Parathyroid adenoma (tissue), 2 donors: ENCODE results near the gene RFLNA.

Source experiments
- H2AFZ ChIP-seq: fragments of 300-600 bp; sonication (generic); one replicate; pipeline ENCODE4 v1.7.0; 2017; ENCODE audit warnings: antibody characterized with exemption, mild to moderate bottlenecking
- H3K27ac ChIP-seq: fragments of 300-600 bp; sonication (generic); one replicate; pipeline ENCODE4 v1.7.0; 2017
- H3K27me3 ChIP-seq: fragments of 300-600 bp; sonication (generic); one replicate; pipeline ENCODE4 v1.7.0; 2017; ENCODE audit warnings: low read length; ENCODE audit not compliant: control insufficient read depth, insufficient read depth
- H3K36me3 ChIP-seq: fragments of 300-600 bp; sonication (generic); one replicate; pipeline ENCODE4 v1.7.0; 2017; ENCODE audit warnings: low read length; ENCODE audit not compliant: control insufficient read depth, insufficient read depth
- H3K4me1 ChIP-seq: fragments of 300-600 bp; sonication (generic); one replicate; pipeline ENCODE4 v1.7.0; 2017; ENCODE audit warnings: control low read depth
- H3K4me2 ChIP-seq: fragments of 300-600 bp; sonication (generic); one replicate; pipeline ENCODE4 v1.7.0; 2017; ENCODE audit warnings: low read length
- H3K4me3 ChIP-seq: fragments of 300-600 bp; sonication (generic); one replicate; pipeline ENCODE4 v1.7.0; 2017; ENCODE audit warnings: low read depth, low read length
- H3K79me2 ChIP-seq: fragments of 300-600 bp; sonication (generic); one replicate; pipeline ENCODE4 v1.7.0; 2017; ENCODE audit warnings: control low read depth
- H3K9ac ChIP-seq: fragments of 300-600 bp; sonication (generic); one replicate; pipeline ENCODE4 v1.7.0; 2017; ENCODE audit warnings: mild to moderate bottlenecking
- H3K9me3 ChIP-seq: fragments of 300-600 bp; sonication (generic); one replicate; pipeline ENCODE4 v1.7.0; 2017; ENCODE audit warnings: low read length; ENCODE audit not compliant: control insufficient read depth
- TF ChIP-seq, protein P1 (sequence below): fragments of 300-600 bp; sonication (generic); IDR thresholded peaks from one replicate; pipeline ENCODE4 v1.7.0; 2017; ENCODE audit warnings: antibody characterized with exemption, mild to moderate bottlenecking
- donor health status: primary hyperparathyroidism.

RFLNA gene

GRCh38 chr12:124293286-124294003, 1.4 kb upstream of the RFLNA start:
- H3K27ac ChIP-seq, result no peak overlapping the region
- H3K4me2 ChIP-seq, result no peak overlapping the region
- no peaks in the 10 kb centered on the region for H3K9me3 ChIP-seq
- no peak overlapping the region for H2AFZ ChIP-seq
- TF ChIP-seq, protein P1, sequence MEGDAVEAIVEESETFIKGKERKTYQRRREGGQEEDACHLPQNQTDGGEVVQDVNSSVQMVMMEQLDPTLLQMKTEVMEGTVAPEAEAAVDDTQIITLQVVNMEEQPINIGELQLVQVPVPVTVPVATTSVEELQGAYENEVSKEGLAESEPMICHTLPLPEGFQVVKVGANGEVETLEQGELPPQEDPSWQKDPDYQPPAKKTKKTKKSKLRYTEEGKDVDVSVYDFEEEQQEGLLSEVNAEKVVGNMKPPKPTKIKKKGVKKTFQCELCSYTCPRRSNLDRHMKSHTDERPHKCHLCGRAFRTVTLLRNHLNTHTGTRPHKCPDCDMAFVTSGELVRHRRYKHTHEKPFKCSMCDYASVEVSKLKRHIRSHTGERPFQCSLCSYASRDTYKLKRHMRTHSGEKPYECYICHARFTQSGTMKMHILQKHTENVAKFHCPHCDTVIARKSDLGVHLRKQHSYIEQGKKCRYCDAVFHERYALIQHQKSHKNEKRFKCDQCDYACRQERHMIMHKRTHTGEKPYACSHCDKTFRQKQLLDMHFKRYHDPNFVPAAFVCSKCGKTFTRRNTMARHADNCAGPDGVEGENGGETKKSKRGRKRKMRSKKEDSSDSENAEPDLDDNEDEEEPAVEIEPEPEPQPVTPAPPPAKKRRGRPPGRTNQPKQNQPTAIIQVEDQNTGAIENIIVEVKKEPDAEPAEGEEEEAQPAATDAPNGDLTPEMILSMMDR, result no peak
- H3K27me3 ChIP-seq, result peaks cover 4% of the 10 kb centered on the region
- H3K79me2 ChIP-seq, result no peaks in the 10 kb centered on the region
- no peak overlapping the region for H3K9ac ChIP-seq
- no peaks in the 10 kb centered on the region for H3K4me1 ChIP-seq
- H3K4me3 ChIP-seq, result no peak overlapping the region
- H3K36me3 ChIP-seq, result no peaks in the 10 kb centered on the region

- no peaks in the 10 kb centered on the region for H3K36me3 ChIP-seq
- peak overlapping the region; percentile 22 for H3K4me3 ChIP-seq
- no peaks in the 10 kb centered on the region for H3K4me1 ChIP-seq
- H3K79me2 ChIP-seq, result no peaks in the 10 kb centered on the region
- H3K9me3 ChIP-seq, result no peaks in the 10 kb centered on the region
- H2AFZ ChIP-seq, result no peak overlapping the region
- peak overlapping the region; percentile 51 for H3K4me2 ChIP-seq
- TF ChIP-seq, protein P1, result no peak
- H3K27ac ChIP-seq, result no peak overlapping the region
- H3K27me3 ChIP-seq, result peaks cover 4% of the 10 kb centered on the region
- no peak overlapping the region for H3K9ac ChIP-seq
Measured at GRCh38 chr12:124295431-124296058, 652 bp downstream of the RFLNA start.

GRCh38 chr12:124296295-124296915, 1.5 kb downstream of the RFLNA start:
- H3K27me3 ChIP-seq, result peaks cover 4% of the 10 kb centered on the region
- H3K4me1 ChIP-seq, result no peaks in the 10 kb centered on the region
- H3K9ac ChIP-seq, result no peak overlapping the region
- TF ChIP-seq, protein P1, result no peak
- no peak overlapping the region for H2AFZ ChIP-seq
- H3K36me3 ChIP-seq, result no peaks in the 10 kb centered on the region
- H3K4me2 ChIP-seq, result no peak overlapping the region
- no peak overlapping the region for H3K27ac ChIP-seq
- H3K79me2 ChIP-seq, result no peaks in the 10 kb centered on the region
- no peaks in the 10 kb centered on the region for H3K9me3 ChIP-seq
- H3K4me3 ChIP-seq, result no peak overlapping the region

DNA sequence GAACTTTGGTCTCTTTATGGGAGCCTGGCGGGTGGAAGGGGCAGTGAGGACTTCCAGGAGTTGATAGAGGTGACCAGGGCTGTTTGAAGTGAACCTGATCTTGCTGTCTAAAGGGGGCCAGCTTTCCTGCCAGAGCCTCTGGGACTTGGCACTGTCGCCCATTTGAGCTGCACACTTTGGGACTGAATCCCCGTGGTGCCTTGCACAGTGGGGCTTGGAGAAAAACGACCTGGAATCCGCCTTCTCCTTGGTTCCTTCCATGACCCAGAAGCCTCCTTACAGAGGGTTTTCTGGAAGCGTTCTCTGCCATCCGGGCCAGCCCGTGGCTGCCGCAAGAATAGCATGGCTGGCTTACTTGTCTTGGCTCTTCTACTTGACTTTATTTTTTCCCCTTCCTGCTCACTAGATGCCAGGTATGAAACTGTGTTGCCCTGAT, 2.0 kb downstream of the RFLNA start:
- no peaks in the 10 kb centered on the region for H3K36me3 ChIP-seq
- no peak overlapping the region for H3K4me2 ChIP-seq
- no peak overlapping the region for H3K27ac ChIP-seq
- peaks cover 4% of the 10 kb centered on the region for H3K27me3 ChIP-seq
- TF ChIP-seq, protein P1, result no peak
- no peaks in the 10 kb centered on the region for H3K9me3 ChIP-seq
- no peak overlapping the region for H3K4me3 ChIP-seq
- H3K4me1 ChIP-seq, result no peaks in the 10 kb centered on the region
- no peak overlapping the region for H2AFZ ChIP-seq
- H3K9ac ChIP-seq, result no peak overlapping the region
- no peaks in the 10 kb centered on the region for H3K79me2 ChIP-seq
